Muscle layer of duodenum (tissue), 2 donors: ENCODE results near the gene ZNF627.

Experiments
- H3K27ac ChIP-seq: one replicate; pipeline ENCODE4 v1.7.0; 2013; ENCODE audit warnings: mild to moderate bottlenecking, low read length
- H3K27me3 ChIP-seq: one replicate; pipeline ENCODE4 v1.7.0; 2013; ENCODE audit warnings: low read depth, mild to moderate bottlenecking, control low read depth, low read length
- H3K36me3 ChIP-seq, 2 donors: one replicate each; pipeline ENCODE4 v1.7.0; 2013; ENCODE audit warnings: low read length in 2 of 2, control low read depth in 1 of 2, mild to moderate bottlenecking in 1 of 2; ENCODE audit not compliant: insufficient read depth in 2 of 2, control insufficient read depth in 1 of 2
- H3K4me1 ChIP-seq, 2 donors: one replicate each; pipeline ENCODE4 v1.7.0; 2013; ENCODE audit warnings: low read length in 2 of 2, mild to moderate bottlenecking in 2 of 2, control low read depth in 1 of 2, moderate library complexity in 1 of 2; ENCODE audit not compliant: insufficient read depth in 2 of 2, control insufficient read depth in 1 of 2
- H3K4me3 ChIP-seq, 2 donors: one replicate each; pipeline ENCODE4 v1.7.0; 2013; ENCODE audit warnings: low read length in 2 of 2, low read depth in 1 of 2, mild to moderate bottlenecking in 1 of 2
- H3K9me3 ChIP-seq, 2 donors: one replicate each; pipeline ENCODE4 v1.7.0; 2013; ENCODE audit warnings: low read length in 2 of 2, control low read depth in 1 of 2, mild to moderate bottlenecking in 1 of 2; ENCODE audit not compliant: control insufficient read depth in 1 of 2
- donor health status: healthy.

ZNF627 gene

DNA sequence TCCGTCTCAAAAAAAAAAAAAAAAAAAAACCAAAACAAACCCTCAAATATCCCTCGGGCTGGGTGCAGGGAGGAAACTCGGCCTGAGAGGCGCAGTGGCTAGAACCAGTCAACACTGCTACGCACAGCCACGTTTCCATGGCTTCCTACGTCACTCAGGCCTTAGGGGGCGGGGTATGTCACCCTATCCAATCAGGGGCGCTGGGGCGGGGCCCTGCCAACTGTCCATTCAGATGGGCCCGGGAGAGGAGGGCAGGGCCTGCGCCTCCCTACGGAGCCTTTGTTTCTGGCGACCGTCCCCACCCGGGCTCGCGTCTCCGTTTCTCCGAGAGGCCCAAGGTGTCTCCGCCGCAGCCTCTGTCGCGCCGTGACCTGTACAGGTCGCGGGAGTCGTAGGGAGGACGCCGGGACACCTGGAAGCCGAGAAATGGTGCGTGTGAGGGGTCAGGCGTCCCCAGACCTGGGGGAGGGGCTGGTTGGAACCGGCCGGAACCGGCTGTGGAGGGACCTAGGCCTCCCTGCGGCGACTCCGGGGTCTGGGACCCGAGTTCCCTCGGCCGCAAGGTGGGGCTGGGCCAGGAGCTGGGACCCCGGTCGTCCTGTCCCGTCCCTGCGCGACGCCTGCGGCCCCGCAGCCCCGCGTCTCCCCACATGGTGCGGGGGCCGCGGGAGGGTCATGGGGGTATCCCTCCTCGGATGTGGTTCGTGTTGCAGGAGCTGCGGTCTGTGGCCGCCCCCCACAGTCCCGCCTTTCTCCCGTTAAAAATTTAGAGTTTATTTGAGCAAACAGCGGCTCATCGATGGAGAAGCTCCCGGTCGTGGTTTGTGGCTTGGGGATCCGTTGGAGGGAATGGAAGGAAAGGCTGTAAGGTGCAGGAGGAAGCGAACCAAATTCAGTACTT lies at the start of gene ZNF627:
ZNF627 (plus strand) TSS at position 282 of the 901 bp plus-strand sequence; CDS start at position 427, 145 bp downstream.
- H3K27me3 ChIP-seq, result no peaks in the 10 kb centered on the region
- no peaks in the 10 kb centered on the region for H3K36me3 ChIP-seq
- H3K4me3 ChIP-seq, result peak within 1 kb of the TSS; percentile 83 to 91
- peaks cover 3 to 14% of the 10 kb centered on the region in 2 donors for H3K4me1 ChIP-seq
- H3K9me3 ChIP-seq, result no peaks in the 10 kb centered on the region
- H3K27ac ChIP-seq, result peak within 1 kb of the TSS; percentile 79

DNA sequence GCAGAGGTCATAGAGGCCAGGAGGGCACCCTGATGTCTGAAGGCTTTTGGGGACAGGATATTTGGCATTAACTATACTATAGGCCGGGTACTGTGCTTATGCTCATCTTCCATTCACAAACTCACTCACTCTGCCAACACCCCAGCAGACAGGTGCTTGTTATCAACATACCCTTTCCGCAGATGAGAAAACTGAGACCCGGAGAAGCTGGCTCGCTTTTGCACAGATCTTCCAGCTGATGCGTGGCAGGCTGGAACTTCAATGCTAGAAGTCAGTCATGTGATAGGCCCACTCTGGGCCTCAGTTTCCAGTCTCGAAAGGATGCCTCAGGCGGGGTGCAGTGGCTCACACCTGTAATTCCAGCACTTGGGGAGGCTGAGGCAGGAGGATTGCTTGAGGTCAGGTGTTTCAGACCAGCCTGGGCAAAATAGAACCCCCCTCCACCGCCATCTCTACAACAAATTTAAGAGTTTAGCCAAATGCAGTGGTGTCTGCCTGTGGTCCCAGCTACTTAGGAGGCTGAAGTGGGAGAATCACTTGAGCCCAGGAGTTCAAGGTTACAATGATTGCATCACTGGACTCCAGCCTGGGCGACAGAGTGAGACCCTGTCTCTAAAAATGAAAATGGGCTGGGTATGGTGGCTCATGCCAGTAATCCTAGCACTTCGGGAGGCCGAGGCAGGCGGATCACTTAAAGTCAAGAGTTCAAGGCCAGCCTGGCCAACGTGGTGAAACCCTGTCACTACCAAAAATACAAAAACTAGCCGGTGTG lies 49.2 kb upstream of the ZNF627 start:
- H3K4me1 ChIP-seq, result peaks cover 0 to 16% of the 10 kb centered on the region in 2 donors
- no peaks in the 10 kb centered on the region for H3K9me3 ChIP-seq
- H3K36me3 ChIP-seq, result peaks cover 4 to 43% of the 10 kb centered on the region in 2 donors
- no peak overlapping the region for H3K27ac ChIP-seq
- H3K4me3 ChIP-seq, result no peak overlapping the region
- no peaks in the 10 kb centered on the region for H3K27me3 ChIP-seq

DNA sequence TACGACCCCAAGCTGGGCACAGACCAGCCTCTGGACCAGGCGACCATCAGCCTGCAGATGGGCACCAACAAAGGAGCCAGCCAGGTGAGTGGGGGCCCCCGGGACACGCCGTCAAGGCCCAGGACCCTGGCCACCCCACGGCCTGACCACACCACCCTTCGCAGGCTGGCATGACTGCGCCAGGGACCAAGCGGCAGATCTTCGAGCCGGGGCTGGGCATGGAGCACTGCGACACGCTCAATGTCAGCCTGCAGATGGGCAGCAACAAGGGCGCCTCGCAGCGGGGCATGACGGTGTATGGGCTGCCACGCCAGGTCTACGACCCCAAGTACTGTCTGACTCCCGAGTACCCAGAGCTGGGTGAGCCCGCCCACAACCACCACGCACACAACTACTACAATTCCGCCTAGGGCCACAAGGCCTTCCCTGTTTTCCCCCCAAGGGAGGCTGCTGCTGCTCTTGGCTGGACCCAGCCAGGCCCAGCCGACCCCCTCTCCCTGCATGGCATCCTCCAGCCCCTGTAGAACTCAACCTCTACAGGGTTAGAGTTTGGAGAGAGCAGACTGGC lies 47.8 kb upstream of the ZNF627 start:
- no peak overlapping the region for H3K27ac ChIP-seq
- H3K4me1 ChIP-seq, result peaks cover 0 to 10% of the 10 kb centered on the region in 2 donors
- H3K27me3 ChIP-seq, result no peaks in the 10 kb centered on the region
- H3K9me3 ChIP-seq, result no peaks in the 10 kb centered on the region
- H3K4me3 ChIP-seq, result no peak overlapping the region
- peaks cover 9 to 51% of the 10 kb centered on the region in 2 donors for H3K36me3 ChIP-seq

DNA sequence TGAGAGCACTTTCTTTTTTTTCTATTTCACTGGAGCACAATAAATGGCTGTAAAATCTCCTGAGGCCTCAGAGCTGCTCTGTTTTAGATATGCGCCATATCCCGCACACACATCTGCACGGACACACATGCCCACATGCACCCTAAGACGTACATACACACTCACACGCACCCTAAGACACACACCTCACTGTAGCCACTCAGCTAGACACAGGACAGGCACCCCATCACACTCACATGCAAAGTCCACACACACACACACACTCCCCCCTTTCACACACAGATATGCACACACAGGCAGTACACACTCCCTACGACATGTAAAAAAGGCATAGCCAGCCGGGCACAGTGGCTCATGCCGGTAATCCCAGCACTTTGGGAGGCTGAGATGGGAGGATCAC lies 47.0 kb upstream of the ZNF627 start:
- Histone ChIP-seq H3K4me1 (peaks cover 0 to 6% of the 10 kb centered on the region in 2 donors), H3K9me3 (no peaks in the 10 kb centered on the region), H3K36me3 (peaks cover 9 to 55% of the 10 kb centered on the region in 2 donors), H3K4me3 (no peak overlapping the region), H3K27me3 (no peaks in the 10 kb centered on the region), H3K27ac (no peak overlapping the region)

DNA sequence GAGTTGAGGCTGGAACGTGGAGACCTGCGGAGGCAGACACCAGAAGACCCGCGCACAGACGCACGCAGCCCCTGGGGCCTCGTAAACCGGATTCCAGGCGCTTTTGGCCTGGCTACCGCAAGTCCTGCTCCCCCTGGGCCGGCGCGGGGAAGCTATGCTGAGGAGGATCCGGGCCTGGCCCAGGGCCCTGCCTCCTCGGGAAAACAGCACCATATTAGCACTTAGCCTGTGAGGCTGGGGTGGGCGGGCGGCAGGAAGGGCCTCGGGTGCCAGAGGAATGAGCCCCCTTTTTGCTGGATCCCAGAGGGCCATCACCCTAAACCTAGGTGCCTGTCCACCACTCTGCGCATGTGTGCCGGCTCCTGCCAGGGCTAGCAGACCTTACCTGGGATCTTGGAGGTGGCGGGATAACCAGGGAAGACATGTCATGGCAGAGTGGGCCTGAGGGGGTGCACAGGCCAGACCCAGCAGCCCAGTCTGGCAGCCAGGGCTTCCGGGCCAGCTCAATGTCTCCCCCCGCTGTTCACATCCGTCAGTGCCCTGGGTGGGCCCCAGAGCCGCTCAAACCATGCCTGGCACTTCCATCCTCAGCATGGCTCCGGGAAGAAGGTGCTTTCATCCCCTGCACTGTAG lies 45.6 kb upstream of the ZNF627 start:
- peaks cover 0 to 6% of the 10 kb centered on the region in 2 donors for H3K4me1 ChIP-seq
- no peaks in the 10 kb centered on the region for H3K27me3 ChIP-seq
- H3K4me3 ChIP-seq, result no peak overlapping the region
- H3K36me3 ChIP-seq, result peaks cover 14 to 51% of the 10 kb centered on the region in 2 donors
- no peaks in the 10 kb centered on the region for H3K9me3 ChIP-seq
- H3K27ac ChIP-seq, result no peak overlapping the region

DNA sequence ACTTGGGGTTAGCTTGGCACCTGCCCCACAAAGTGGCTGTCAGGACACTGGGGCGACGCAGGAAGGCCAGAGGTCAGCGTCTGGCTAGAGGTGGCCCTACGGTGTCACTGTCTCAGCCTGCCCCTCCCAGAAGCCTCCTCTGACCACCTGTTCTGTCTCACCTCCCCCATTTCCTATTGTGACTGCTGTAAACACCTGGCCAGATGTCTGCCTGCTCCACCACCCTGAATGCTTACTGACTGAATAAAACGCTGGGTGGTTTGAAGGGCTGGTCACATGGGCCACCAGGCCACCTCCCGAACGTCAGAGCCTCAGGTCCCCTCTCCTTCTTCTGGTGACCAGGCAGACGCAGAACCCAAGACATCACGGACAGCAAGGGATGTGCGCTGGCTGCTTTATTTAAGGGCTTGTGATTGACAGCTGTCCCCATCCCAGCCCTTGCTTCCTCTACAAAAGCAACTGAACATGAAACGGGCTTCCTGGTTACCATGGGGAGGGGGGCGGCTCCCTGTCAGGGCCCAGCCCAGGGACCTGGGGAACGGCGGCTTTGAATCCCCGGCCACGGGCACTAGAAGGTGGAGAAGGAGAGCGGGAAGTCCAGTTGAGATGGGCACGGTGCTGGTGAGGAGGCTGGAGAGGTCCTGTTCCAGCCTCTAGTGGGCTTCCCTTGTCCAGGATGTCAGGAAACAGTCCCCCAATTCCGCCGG lies 44.5 kb upstream of the ZNF627 start:
- Histone ChIP-seq H3K36me3 (peaks cover 13 to 44% of the 10 kb centered on the region in 2 donors), H3K27me3 (no peaks in the 10 kb centered on the region), H3K27ac (no peak overlapping the region), H3K4me3 (no peak overlapping the region), H3K9me3 (no peaks in the 10 kb centered on the region), H3K4me1 (peaks cover 1 to 13% of the 10 kb centered on the region in 2 donors)

DNA sequence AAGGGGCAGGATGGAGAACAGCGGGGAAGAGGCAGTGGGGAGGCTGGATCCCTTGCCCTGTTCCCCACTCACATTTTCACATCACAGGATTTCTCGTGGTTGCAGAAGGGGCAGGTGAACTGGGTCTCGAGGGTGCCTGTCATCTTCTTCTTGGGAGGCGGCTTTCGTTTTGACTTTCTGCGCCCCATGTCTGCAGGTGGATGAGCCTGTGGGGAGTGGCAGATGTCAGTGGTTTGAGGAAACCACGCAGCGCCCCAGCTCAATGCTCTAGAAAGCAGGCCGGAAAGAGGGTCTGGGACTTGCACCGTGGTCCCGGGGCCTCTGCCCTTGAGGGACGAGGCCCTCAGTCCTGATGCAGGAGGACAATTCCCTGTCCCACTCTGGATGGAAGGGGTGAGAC lies 43.1 kb upstream of the ZNF627 start:
- peaks cover 10 to 37% of the 10 kb centered on the region in 2 donors for H3K36me3 ChIP-seq

DNA sequence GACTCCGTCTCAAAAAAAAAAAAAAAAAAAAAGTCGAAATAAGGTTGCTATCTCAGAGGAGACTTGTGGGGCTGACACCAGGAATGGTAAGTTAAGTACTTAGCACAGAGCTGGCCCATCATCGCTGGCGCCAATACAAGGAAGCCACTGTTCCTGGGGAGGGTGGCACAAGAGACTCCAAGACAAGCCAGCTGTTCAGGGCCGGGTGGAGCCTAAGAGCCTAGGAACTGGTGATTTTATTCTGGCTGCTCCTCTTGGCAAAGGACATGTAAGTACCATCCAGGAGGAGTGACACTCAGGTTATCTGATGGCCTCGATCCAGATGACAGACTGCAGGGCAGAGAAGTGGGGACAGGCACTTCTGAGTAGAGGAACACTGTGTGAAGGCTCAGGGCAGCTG lies 42.0 kb upstream of the ZNF627 start:
- no peak overlapping the region for H3K4me3 ChIP-seq
- peaks cover 10 to 26% of the 10 kb centered on the region in 2 donors for H3K36me3 ChIP-seq
- peaks cover 6 to 29% of the 10 kb centered on the region in 2 donors for H3K4me1 ChIP-seq
- H3K27ac ChIP-seq, result no peak overlapping the region
- no peaks in the 10 kb centered on the region for H3K9me3 ChIP-seq
- H3K27me3 ChIP-seq, result no peaks in the 10 kb centered on the region

More for the DNA sequence above, 43.1 kb upstream of the ZNF627 start:
- H3K4me3 ChIP-seq, result no peak overlapping the region
- no peak overlapping the region for H3K27ac ChIP-seq
- H3K4me1 ChIP-seq, result peaks cover 6 to 23% of the 10 kb centered on the region in 2 donors
- H3K9me3 ChIP-seq, result no peaks in the 10 kb centered on the region
- no peaks in the 10 kb centered on the region for H3K27me3 ChIP-seq

DNA sequence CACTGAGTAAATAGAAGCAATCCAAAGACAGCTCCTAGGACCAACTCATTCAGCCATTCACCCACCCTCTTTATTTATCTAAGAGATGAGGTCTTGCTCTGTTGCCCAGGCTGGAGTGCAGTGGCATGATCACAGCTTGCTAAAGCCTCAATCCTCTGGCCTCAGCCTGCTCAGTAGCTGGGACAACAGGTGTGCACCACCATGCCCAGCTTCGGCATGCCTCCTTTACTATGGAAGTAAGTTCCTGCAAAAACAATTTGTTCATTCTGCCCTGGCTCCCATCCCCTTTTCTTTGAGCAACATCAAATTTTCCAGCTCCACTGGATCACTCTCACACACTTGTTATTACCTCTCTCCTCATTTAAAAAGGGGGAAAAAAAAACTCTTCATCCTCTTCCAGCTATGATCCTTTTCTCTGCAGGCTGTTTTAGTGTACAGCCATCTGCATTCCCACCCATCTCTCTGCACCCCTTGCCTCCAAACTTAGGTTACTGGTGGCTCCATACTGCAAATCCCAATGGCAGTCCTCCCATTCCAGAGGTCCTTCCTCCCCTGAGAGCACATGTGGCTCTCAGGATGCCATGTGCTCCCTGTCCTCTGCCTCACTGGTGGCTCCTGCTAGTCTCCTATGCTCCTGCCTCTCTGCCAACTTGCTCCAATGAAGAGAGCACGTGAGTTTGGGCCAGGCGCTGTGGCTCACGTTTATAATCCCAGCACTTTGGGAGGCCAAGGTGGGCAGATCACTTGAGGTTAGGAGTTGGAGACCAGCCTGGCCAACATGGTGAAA lies 40.5 kb upstream of the ZNF627 start:
- Histone ChIP-seq H3K4me3 (no peak overlapping the region), H3K27me3 (no peaks in the 10 kb centered on the region), H3K36me3 (peaks cover 10 to 25% of the 10 kb centered on the region in 2 donors), H3K9me3 (no peaks in the 10 kb centered on the region), H3K27ac (no peak overlapping the region), H3K4me1 (peaks cover 6 to 34% of the 10 kb centered on the region in 2 donors)
